Superior temporal gyrus (tissue), 1 donor: ENCODE data around the gene PDLIM7.

Source experiments
- DNase-seq: peaks from one replicate; pipeline ENCODE4 v3.0.0-alpha.2; 2016; ENCODE audit errors: extremely low spot score

The PDLIM7 gene

DNA sequence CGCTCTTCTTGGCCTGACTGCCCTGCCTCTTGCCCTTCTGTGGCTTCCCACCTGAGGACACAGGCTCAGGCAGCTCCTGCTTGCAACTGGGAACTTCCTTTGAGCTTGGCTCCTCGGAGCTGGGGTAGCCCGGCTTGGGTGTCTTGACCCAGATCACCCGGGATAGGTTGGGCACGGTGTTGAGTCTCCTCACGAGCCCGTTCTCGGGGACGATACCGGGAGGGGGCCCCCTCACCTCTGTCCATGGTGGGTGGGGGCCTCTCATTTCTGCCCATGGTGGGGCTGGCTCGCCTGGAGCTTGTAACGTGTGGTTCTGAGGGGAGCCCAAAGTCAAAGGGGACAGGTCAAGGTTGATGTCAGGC lies 27.1 kb upstream of the PDLIM7 start:
- no peak for DNase-seq

GRCh38 chr5:177523711-177524538 lies 26.5 kb upstream of the PDLIM7 start:
- DNase-seq, result no peak

- DNase-seq, result no peak
These were observed 23.6 kb upstream of the PDLIM7 start for GRCh38 chr5:177520916-177521513.

- DNase-seq, result no peak
These were observed 22.9 kb upstream of the PDLIM7 start for GRCh38 chr5:177520271-177520670.

- DNase-seq, result no peak
These were observed 22.2 kb upstream of the PDLIM7 start for GRCh38 chr5:177519463-177520235.

- peak; percentile 100 for DNase-seq
These were observed 19.5 kb upstream of the PDLIM7 start, which contains the start of gene DDX41 for GRCh38 chr5:177516601-177517568. Gene DDX41 (minus strand): TSS chr5:177516961. CDS start chr5:177516945, 16 bp downstream.

- no peak for DNase-seq
These were observed 18.2 kb upstream of the PDLIM7 start for GRCh38 chr5:177515580-177515979.

- no peak for DNase-seq
These were observed 17.1 kb upstream of the PDLIM7 start for GRCh38 chr5:177514541-177514940.

DNA sequence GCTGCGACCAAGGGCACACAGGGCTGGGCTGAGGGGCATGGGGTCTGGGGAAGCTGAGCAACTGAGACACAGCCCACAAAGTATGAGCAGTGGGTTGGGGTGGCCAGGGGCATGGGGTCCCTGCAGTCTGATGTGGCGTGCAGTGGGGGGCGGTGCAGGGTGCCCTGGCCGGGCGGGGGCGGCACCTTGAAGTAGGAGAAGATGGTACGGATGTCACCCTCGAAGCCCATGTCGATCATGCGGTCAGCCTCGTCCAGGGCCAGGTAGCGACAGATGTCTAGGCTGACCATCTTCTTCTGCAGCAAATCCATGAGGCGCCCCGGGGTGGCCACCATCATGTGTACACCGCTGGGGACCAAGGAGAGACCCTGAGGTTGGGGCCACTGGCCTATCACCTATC lies 16.1 kb upstream of the PDLIM7 start:
- DNase-seq, result no peak

- no peak for DNase-seq
These were observed 15.5 kb upstream of the PDLIM7 start for GRCh38 chr5:177512736-177513380.

DNA sequence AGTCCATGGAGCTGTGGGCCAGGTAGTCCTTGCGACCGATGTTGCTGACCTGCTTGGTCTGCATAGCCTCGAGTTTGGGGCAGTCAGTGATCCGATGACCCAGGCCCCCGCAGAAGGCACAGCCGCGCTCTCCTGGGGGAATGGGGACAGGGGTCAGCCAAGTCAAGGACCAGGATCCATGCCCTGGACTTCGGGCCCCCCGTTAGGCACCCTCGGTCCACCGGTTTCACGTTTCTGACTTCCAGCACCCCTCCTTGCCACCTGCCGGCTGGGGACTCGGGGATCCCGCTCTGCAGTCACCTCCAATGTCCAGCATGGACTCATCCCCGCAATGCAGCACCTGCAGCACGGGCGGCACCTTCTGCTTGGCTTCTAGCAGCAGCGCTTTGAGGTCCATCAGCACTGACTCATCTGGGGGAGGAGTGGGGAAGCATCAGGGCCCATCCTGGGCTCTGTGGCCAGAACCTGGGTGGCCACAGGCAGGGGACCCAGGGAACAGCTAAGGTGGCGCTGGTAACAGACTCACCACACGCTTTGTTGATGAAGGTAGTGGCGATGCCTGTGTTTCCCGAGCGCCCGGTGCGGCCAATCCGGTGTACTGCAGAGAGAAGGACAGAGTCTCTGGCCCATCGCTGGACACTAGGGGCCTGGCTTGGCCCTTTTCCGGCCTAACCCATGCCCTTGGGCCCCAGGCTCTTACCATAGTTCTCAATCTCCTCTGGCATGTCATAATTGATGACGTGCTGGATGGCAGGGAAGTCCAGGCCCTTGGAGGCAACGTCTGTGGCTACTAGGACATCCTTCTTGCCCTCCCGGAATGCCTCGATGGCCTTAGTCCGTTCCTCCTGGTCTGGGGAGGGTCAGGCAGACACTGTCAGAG lies 14.6 kb upstream of the PDLIM7 start:
- DNase-seq, result no peak

- no peak for DNase-seq
These were observed 13.8 kb upstream of the PDLIM7 start for GRCh38 chr5:177511181-177511580.

GRCh38 chr5:177510567-177511053 lies 13.2 kb upstream of the PDLIM7 start:
- DNase-seq, result no peak

GRCh38 chr5:177509991-177510566 lies 12.7 kb upstream of the PDLIM7 start:
- no peak for DNase-seq

- no peak for DNase-seq
These were observed 12.1 kb upstream of the PDLIM7 start, which contains the start of gene DOK3 for GRCh38 chr5:177509381-177509951. Gene DOK3 (minus strand): TSS chr5:177509826. CDS start chr5:177509540, 286 bp downstream.

DNA sequence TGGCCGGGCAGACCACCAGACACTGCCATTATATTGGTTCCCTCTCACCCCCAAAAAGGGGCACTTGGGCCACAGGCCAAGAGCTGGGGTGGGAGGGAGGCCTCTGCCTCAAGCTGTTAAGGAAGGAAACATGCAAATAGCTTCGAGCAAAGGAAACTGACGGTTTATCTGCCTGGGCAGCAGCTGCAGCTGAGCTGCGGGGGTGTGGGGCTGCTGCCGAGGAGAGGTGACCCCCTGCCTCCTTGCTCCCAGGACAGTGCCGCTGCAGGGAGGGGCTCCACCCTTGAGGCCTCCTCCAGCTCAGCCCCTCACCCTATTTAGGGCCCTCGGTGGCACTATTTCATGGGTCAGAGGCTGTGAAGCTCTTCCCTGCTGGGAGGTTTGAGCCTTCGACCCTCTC lies 11.4 kb upstream of the PDLIM7 start:
- no peak for DNase-seq

- no peak for DNase-seq
These were observed 10.8 kb upstream of the PDLIM7 start for GRCh38 chr5:177508221-177508611.

DNA sequence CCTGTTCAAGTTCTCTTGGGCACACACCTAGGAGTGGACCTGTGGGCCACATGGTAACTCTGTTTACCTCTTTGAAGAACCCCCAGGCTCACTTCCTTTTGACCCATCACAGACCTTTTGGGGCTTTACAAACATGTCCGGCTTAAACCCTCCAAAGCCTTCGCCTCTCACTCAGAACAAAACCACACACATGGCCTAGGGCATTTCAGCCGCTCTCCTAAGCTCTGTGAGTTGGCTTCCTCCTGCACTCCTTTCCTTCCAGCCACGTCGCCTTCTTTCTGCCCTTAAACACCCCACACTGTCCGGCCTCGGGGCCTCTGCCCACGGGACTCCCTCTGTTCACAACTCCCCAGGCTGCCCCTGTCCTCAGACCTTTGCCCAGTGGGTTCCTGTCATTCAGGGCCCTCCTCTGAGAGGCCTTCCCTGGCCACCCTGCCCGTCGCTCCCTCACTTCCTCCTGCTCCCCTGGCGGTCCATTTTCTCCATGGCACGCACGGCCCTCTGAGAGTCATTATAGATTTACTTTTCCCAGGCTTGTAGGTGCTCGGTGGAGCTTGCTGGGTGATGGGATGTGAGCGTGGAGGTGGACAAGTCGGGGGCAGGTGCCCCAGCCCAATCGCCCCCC lies 10.3 kb upstream of the PDLIM7 start:
- no peak for DNase-seq
